NCI-H526 treated with DMSO at 0.1 percent for 48 hours (cell line): ENCODE results near the gene RABL6.

Source experiments
- DNase-seq: peaks from one replicate; lab custom pipeline; 2025; lab: John Stamatoyannopoulos, UW

Gene RABL6

GRCh38 chr9:136847088-136847825 lies 39.5 kb downstream of the RABL6 start:
- DNase-seq = no peak

GRCh38 chr9:136847826-136848392 lies 40.2 kb downstream of the RABL6 start:
- DNase-seq = peak; percentile 14

- no peak for DNase-seq
Observed at GRCh38 chr9:136848393-136849037, 40.8 kb downstream of the RABL6 start.

- DNase-seq = peak; percentile 92
Observed at GRCh38 chr9:136849038-136849959, 41.6 kb downstream of the RABL6 start, which contains the start of gene PHPT1. PHPT1 (plus strand) TSS chr9:136849409; CDS start chr9:136849431, 22 bp downstream.

GRCh38 chr9:136849960-136850865 lies 42.5 kb downstream of the RABL6 start:
- no peak for DNase-seq

GRCh38 chr9:136850866-136851775 lies 43.4 kb downstream of the RABL6 start:
- DNase-seq = no peak

GRCh38 chr9:136851941-136852663 lies 44.4 kb downstream of the RABL6 start, which contains the start of gene MAMDC4:
MAMDC4 (plus strand) TSS chr9:136852346; CDS start chr9:136852417, 71 bp downstream.
- DNase-seq = no peak

- no peak for DNase-seq
Observed at GRCh38 chr9:136852664-136853595, 45.2 kb downstream of the RABL6 start.

- no peak for DNase-seq
Observed at GRCh38 chr9:136853596-136854112, 45.9 kb downstream of the RABL6 start.

- DNase-seq = no peak
Observed at GRCh38 chr9:136854113-136854841, 46.5 kb downstream of the RABL6 start.

- no peak for DNase-seq
Observed at GRCh38 chr9:136854842-136855460, 47.2 kb downstream of the RABL6 start.

- DNase-seq = no peak
Observed at GRCh38 chr9:136855461-136856078, 47.8 kb downstream of the RABL6 start.

- no peak for DNase-seq
Observed at GRCh38 chr9:136856079-136856476, 48.3 kb downstream of the RABL6 start.

- no peak for DNase-seq
Observed at GRCh38 chr9:136856541-136857141, 48.9 kb downstream of the RABL6 start.

- no peak for DNase-seq
Observed at GRCh38 chr9:136857166-136857565, 49.4 kb downstream of the RABL6 start.
